Ectodermal cell (in vitro differentiated cells): ENCODE data around the gene PIK3R6.

Source experiments
- H3K27ac ChIP-seq: 2 replicates; pipeline ENCODE4 v1.7.0; 2013; ENCODE audit warnings: mild to moderate bottlenecking, low read depth, low read length; ENCODE audit not compliant: insufficient read depth, poor library complexity, severe bottlenecking
- H3K27me3 ChIP-seq: 2 replicates; pipeline ENCODE4 v1.7.0; 2013; ENCODE audit warnings: mild to moderate bottlenecking, low read length; ENCODE audit not compliant: insufficient read depth, control insufficient read depth, poor library complexity, severe bottlenecking
- H3K36me3 ChIP-seq: one replicate; pipeline ENCODE4 v1.7.0; 2013; ENCODE audit warnings: low read length; ENCODE audit not compliant: control insufficient read depth, insufficient read depth
- H3K4me1 ChIP-seq: one replicate; pipeline ENCODE4 v1.7.0; 2013; ENCODE audit warnings: low read length; ENCODE audit not compliant: control insufficient read depth, insufficient read depth
- H3K4me3 ChIP-seq: 2 replicates; pipeline ENCODE4 v1.7.0; 2013; ENCODE audit warnings: low read depth, low read length, control low read depth; ENCODE audit not compliant: insufficient read depth
- H3K9me3 ChIP-seq: 2 replicates; pipeline ENCODE4 v1.7.0; 2013; ENCODE audit warnings: mild to moderate bottlenecking, low read length, moderate library complexity; ENCODE audit not compliant: control insufficient read depth
- WGBS, 2 experiments: methylation state at CpG; one replicate each; pipeline ENCODE4 v1.1.7; 2013; ENCODE audit warnings: missing lambda C conversion rate in 2 of 2; 5-methylcytosine and 5-hydroxymethylcytosine counted together

PIK3R6 gene

GRCh38 chr17:8793649-8794048, 73.8 kb downstream of the PIK3R6 start:
- Histone ChIP-seq H3K4me3 (no peak overlapping the region), H3K27ac (no peak overlapping the region), H3K4me1 (peaks cover 7% of the 10 kb centered on the region), H3K27me3 (peaks cover 10% of the 10 kb centered on the region), H3K36me3 (no peaks in the 10 kb centered on the region), H3K9me3 (no peaks in the 10 kb centered on the region)
- 90 to 91% methylated on average over 2 of the region's 2 CpGs for WGBS, 2 experiments

GRCh38 chr17:8792646-8793045, 74.8 kb downstream of the PIK3R6 start:
- H3K27me3 ChIP-seq: peaks cover under 1% of the 10 kb centered on the region
- no peaks in the 10 kb centered on the region for H3K36me3 ChIP-seq
- peaks cover 7% of the 10 kb centered on the region for H3K4me1 ChIP-seq
- H3K4me3 ChIP-seq: no peak overlapping the region
- no peak overlapping the region for H3K27ac ChIP-seq
- no peaks in the 10 kb centered on the region for H3K9me3 ChIP-seq
- WGBS, 2 experiments: 94 to 97% methylated on average over 4 of the region's 6 CpGs

GRCh38 chr17:8791910-8792270, 75.6 kb downstream of the PIK3R6 start:
- Histone ChIP-seq H3K4me1 (peaks cover 7% of the 10 kb centered on the region), H3K4me3 (no peak overlapping the region), H3K9me3 (no peaks in the 10 kb centered on the region), H3K27ac (no peak overlapping the region), H3K27me3 (no peaks in the 10 kb centered on the region), H3K36me3 (no peaks in the 10 kb centered on the region)
- WGBS, 2 experiments: 94 to 96% methylated on average over 2 of the region's 2 CpGs

GRCh38 chr17:8791248-8791909, 76.1 kb downstream of the PIK3R6 start:
- Histone ChIP-seq H3K36me3 (no peaks in the 10 kb centered on the region), H3K4me3 (no peak overlapping the region), H3K27ac (no peak overlapping the region), H3K4me1 (peaks cover 7% of the 10 kb centered on the region), H3K27me3 (no peaks in the 10 kb centered on the region), H3K9me3 (no peaks in the 10 kb centered on the region)
- 93 to 95% methylated on average over 1 to 3 of the region's 4 CpGs for WGBS, 2 experiments

GRCh38 chr17:8789743-8790142, 77.7 kb downstream of the PIK3R6 start:
- H3K27ac ChIP-seq: no peak overlapping the region
- no peaks in the 10 kb centered on the region for H3K27me3 ChIP-seq
- no peaks in the 10 kb centered on the region for H3K9me3 ChIP-seq
- WGBS, 2 experiments: 52 to 54% methylated on average over 10 of the region's 10 CpGs
- peaks cover 7% of the 10 kb centered on the region for H3K4me1 ChIP-seq
- H3K36me3 ChIP-seq: no peaks in the 10 kb centered on the region
- H3K4me3 ChIP-seq: no peak overlapping the region

- WGBS, 2 experiments: 89 to 92% methylated on average over 2 of the region's 2 CpGs
- Histone ChIP-seq H3K4me3 (no peak overlapping the region), H3K9me3 (no peaks in the 10 kb centered on the region), H3K27ac (no peak overlapping the region), H3K27me3 (no peaks in the 10 kb centered on the region), H3K4me1 (peaks cover 7% of the 10 kb centered on the region), H3K36me3 (no peaks in the 10 kb centered on the region)
Measured at GRCh38 chr17:8788998-8789397, 78.5 kb downstream of the PIK3R6 start.

GRCh38 chr17:8785547-8786413, 81.7 kb downstream of the PIK3R6 start:
- WGBS, 2 experiments: 37 to 38% methylated on average over 19 of the region's 19 CpGs
- Histone ChIP-seq H3K4me3 (no peak overlapping the region), H3K27me3 (no peaks in the 10 kb centered on the region), H3K27ac (no peak overlapping the region), H3K4me1 (peaks cover 7% of the 10 kb centered on the region), H3K9me3 (no peaks in the 10 kb centered on the region), H3K36me3 (no peaks in the 10 kb centered on the region)

GRCh38 chr17:8782176-8782575, 85.3 kb downstream of the PIK3R6 start:
- WGBS, 2 experiments: 71 to 100% methylated on average over 1 of the region's 1 CpG
- Histone ChIP-seq H3K27ac (no peak overlapping the region), H3K36me3 (no peaks in the 10 kb centered on the region), H3K4me1 (no peaks in the 10 kb centered on the region), H3K4me3 (no peak overlapping the region), H3K9me3 (no peaks in the 10 kb centered on the region), H3K27me3 (no peaks in the 10 kb centered on the region)

GRCh38 chr17:8781776-8782175, 85.7 kb downstream of the PIK3R6 start:
- H3K4me3 ChIP-seq: no peak overlapping the region
- no peak overlapping the region for H3K27ac ChIP-seq
- H3K36me3 ChIP-seq: no peaks in the 10 kb centered on the region
- H3K27me3 ChIP-seq: no peaks in the 10 kb centered on the region
- 89 to 90% methylated on average over 4 of the region's 4 CpGs for WGBS, 2 experiments
- H3K4me1 ChIP-seq: no peaks in the 10 kb centered on the region
- no peaks in the 10 kb centered on the region for H3K9me3 ChIP-seq

GRCh38 chr17:8776881-8777280, 90.6 kb downstream of the PIK3R6 start:
- Histone ChIP-seq H3K36me3 (no peaks in the 10 kb centered on the region), H3K27ac (no peak overlapping the region), H3K27me3 (no peaks in the 10 kb centered on the region), H3K9me3 (no peaks in the 10 kb centered on the region), H3K4me3 (no peak overlapping the region), H3K4me1 (no peaks in the 10 kb centered on the region)
- WGBS, 2 experiments: 89% methylated on average over 1 of the region's 1 CpG; no CpG with 5 or more reads in 1 of the 2 experiments
